ENCODE results near the gene PIP4K2A.

PIP4K2A gene

DNA sequence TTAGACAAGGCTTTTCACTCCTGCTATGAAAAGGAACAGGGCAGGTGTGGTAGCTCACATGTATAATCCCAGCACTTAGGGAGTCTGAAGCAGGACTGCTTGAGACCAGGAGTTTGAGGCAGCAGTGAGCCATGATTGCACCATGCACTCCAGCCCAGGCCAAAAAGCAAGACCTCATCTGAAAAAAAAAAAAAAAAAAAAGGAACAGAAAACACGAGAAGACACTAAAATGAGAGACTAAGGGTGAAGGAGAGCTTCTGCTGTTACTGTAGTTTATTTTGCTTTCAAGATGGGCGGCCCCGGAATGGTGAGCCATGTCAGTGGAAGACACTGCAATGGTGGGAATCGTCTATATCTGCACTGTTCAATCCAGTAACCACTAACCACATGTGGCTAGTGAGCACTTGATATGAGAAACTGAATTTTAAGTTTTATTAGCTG lies 9.9 kb downstream of the PIP4K2A start:
- Histone ChIP-seq H3K27ac (replicated peaks; ENCODE audit: low read length) (no peak overlapping the region), H3K36me3 (replicated peaks in 1 of 2; ENCODE audit: control insufficient read depth in 2 of 2, insufficient read depth in 2 of 2, low read length in 2 of 2) (no peaks in the 10 kb centered on the region), H3K27me3 (ENCODE audit: control insufficient read depth in 3 of 3, insufficient read depth in 3 of 3, low read depth in 1 of 3, low read length in 3 of 3) (no peaks in the 10 kb centered on the region), H4K8ac (ENCODE audit: low read depth, low read length) (no peak overlapping the region), H3K9me3 (replicated peaks in 1 of 2; ENCODE audit: control insufficient read depth in 2 of 2, insufficient read depth in 1 of 2, low read depth in 1 of 2, low read length in 2 of 2) (peaks cover 0 to 6% of the 10 kb centered on the region in 2 donors), H2BK120ac (ENCODE audit: low read depth, low read length) (no peak overlapping the region), H3K4me1 (ENCODE audit: control insufficient read depth in 2 of 2, insufficient read depth in 1 of 2, low read depth in 1 of 2, low read length in 2 of 2) (peaks cover 4 to 6% of the 10 kb centered on the region in 2 donors), H3K4me2 (ENCODE audit: insufficient read depth, low read length, poor library complexity, severe bottlenecking) (no peak overlapping the region), H2AK5ac (ENCODE audit: low read depth, low read length) (no peak overlapping the region), H3K14ac (ENCODE audit: low read length) (no peak overlapping the region), H3K4me3 (ENCODE audit: low read length in 2 of 2) (no peak overlapping the region), H3K9ac (ENCODE audit: low read depth, low read length, poor library complexity) (no peak overlapping the region), H2BK5ac (ENCODE audit: low read length) (no peak overlapping the region), H2BK15ac (ENCODE audit: low read length) (no peak overlapping the region), H3K79me1 (ENCODE audit: low read depth, low read length) (peaks cover 6% of the 10 kb centered on the region), H4K91ac (ENCODE audit: low read depth, low read length, poor library complexity) (no peak overlapping the region), H2AFZ (ENCODE audit: low read length) (no peak overlapping the region), H2BK12ac (ENCODE audit: low read length) (no peak overlapping the region), H3K18ac (ENCODE audit: low read length) (no peak overlapping the region), H3K23ac (ENCODE audit: low read depth, low read length, poor library complexity) (no peak overlapping the region), H3K4ac (ENCODE audit: low read length) (no peak overlapping the region)
- DNase-seq (ENCODE audit: low spot score), result no peak
- no CpG with 5 or more reads among the region's 4 CpGs for WGBS, 2 donors (ENCODE audit: extremely low coverage in 2 of 2, insufficient read length in 2 of 2, insufficient replicate concordance in 1 of 2)

DNA sequence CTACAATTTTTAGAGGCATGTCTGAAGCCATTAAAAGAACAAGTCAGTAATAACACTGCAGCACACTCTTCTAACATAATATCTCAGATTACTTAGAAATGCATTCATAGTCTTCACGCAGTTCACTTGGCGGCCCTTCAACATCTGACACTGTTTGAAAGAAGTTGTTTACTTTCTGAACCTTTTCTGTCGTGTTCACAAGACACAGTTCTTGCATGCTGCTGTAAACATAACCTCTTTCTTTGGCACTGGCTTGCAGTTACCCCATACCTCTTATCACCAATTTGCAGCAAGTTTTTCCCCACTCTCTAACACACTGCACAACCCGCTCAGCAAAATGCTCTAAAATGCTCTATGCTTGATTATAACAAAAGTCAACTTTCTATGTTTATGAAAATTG lies 12.0 kb downstream of the PIP4K2A start:
- Histone ChIP-seq H3K27me3 (ENCODE audit: control insufficient read depth in 3 of 3, insufficient read depth in 3 of 3, low read depth in 1 of 3, low read length in 3 of 3) (no peaks in the 10 kb centered on the region), H4K91ac (ENCODE audit: low read depth, low read length, poor library complexity) (no peak overlapping the region), H3K23ac (ENCODE audit: low read depth, low read length, poor library complexity) (no peak overlapping the region), H2BK12ac (ENCODE audit: low read length) (no peak overlapping the region), H3K4me3 (ENCODE audit: low read length in 2 of 2) (no peak overlapping the region), H2AK5ac (ENCODE audit: low read depth, low read length) (no peak overlapping the region), H2BK120ac (ENCODE audit: low read depth, low read length) (no peak overlapping the region), H3K4me1 (ENCODE audit: control insufficient read depth in 2 of 2, insufficient read depth in 1 of 2, low read depth in 1 of 2, low read length in 2 of 2) (peaks cover 4 to 6% of the 10 kb centered on the region in 2 donors), H3K14ac (ENCODE audit: low read length) (no peak overlapping the region), H2BK5ac (ENCODE audit: low read length) (no peak overlapping the region), H3K9me3 (replicated peaks in 1 of 2; ENCODE audit: control insufficient read depth in 2 of 2, insufficient read depth in 1 of 2, low read depth in 1 of 2, low read length in 2 of 2) (peaks cover 0 to 3% of the 10 kb centered on the region in 2 donors), H3K79me1 (ENCODE audit: low read depth, low read length) (no peaks in the 10 kb centered on the region), H2BK15ac (ENCODE audit: low read length) (no peak overlapping the region), H3K4ac (ENCODE audit: low read length) (no peak overlapping the region), H3K27ac (replicated peaks; ENCODE audit: low read length) (no peak overlapping the region), H4K8ac (ENCODE audit: low read depth, low read length) (no peak overlapping the region), H3K18ac (ENCODE audit: low read length) (no peak overlapping the region), H3K9ac (ENCODE audit: low read depth, low read length, poor library complexity) (no peak overlapping the region), H3K36me3 (replicated peaks in 1 of 2; ENCODE audit: control insufficient read depth in 2 of 2, insufficient read depth in 2 of 2, low read length in 2 of 2) (no peaks in the 10 kb centered on the region), H2AFZ (ENCODE audit: low read length) (no peak overlapping the region), H3K4me2 (ENCODE audit: insufficient read depth, low read length, poor library complexity, severe bottlenecking) (no peak overlapping the region)
- WGBS, 2 donors (ENCODE audit: extremely low coverage in 2 of 2, insufficient read length in 2 of 2, insufficient replicate concordance in 1 of 2), result no CpG with 5 or more reads among the region's 4 CpGs
- no peak for DNase-seq (ENCODE audit: low spot score)

DNA sequence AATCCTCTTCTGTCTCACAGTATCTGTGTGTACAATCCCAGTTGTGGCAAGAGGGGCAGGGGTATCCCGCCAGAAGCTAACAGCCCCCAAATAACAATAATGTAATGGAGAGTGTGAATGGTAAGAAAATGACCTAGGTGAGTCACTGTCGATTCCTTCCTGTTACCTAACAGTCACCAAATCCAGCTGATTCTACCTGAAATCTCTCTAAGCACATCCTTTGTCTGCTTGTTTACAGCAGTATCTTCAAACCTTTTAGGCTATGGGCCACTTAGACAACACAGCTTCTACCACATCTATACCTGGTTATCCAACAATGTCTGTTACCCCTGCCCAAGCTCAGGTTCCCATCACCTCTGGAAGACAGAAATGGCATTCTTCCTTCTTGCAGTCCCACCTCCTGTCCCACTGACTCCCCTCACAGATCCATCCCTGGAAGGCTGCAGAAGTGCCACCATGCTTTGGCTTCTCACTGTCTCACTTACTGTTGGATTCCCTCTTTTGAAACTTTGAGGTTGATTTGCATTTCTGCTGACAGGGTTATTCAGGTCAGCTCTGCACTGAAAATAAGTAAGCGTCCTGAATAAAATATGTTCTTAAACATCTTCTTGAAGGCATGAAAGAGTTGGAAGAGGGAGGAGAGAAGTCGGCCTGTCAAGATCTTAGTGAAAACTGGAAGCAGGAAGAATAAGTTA lies 13.1 kb downstream of the PIP4K2A start:
- no peak overlapping the region for H2BK5ac ChIP-seq (ENCODE audit: low read length)
- H4K8ac ChIP-seq (ENCODE audit: low read depth, low read length), result no peak overlapping the region
- no peak overlapping the region for H4K91ac ChIP-seq (ENCODE audit: low read depth, low read length, poor library complexity)
- H2BK12ac ChIP-seq (ENCODE audit: low read length), result no peak overlapping the region
- H3K18ac ChIP-seq (ENCODE audit: low read length), result no peak overlapping the region
- no peak overlapping the region for H3K27ac ChIP-seq (replicated peaks; ENCODE audit: low read length)
- H3K36me3 ChIP-seq (replicated peaks in 1 of 2; ENCODE audit: control insufficient read depth in 2 of 2, insufficient read depth in 2 of 2, low read length in 2 of 2), result no peaks in the 10 kb centered on the region
- no peak overlapping the region for H3K4ac ChIP-seq (ENCODE audit: low read length)
- DNase-seq (ENCODE audit: low spot score), result no peak
- H3K23ac ChIP-seq (ENCODE audit: low read depth, low read length, poor library complexity), result no peak overlapping the region
- H3K27me3 ChIP-seq (ENCODE audit: control insufficient read depth in 3 of 3, insufficient read depth in 3 of 3, low read depth in 1 of 3, low read length in 3 of 3), result no peaks in the 10 kb centered on the region
- H3K4me2 ChIP-seq (ENCODE audit: insufficient read depth, low read length, poor library complexity, severe bottlenecking), result no peak overlapping the region
- no peak overlapping the region for H2BK15ac ChIP-seq (ENCODE audit: low read length)
- no peak overlapping the region for H3K4me3 ChIP-seq (ENCODE audit: low read length in 2 of 2)
- H3K79me1 ChIP-seq (ENCODE audit: low read depth, low read length), result no peaks in the 10 kb centered on the region
- WGBS, 2 donors (ENCODE audit: extremely low coverage in 2 of 2, insufficient read length in 2 of 2, insufficient replicate concordance in 1 of 2), result no CpG with 5 or more reads among the region's 4 CpGs
- peaks cover 0 to 3% of the 10 kb centered on the region in 2 donors for H3K9me3 ChIP-seq (replicated peaks in 1 of 2; ENCODE audit: control insufficient read depth in 2 of 2, insufficient read depth in 1 of 2, low read depth in 1 of 2, low read length in 2 of 2)
- H2AFZ ChIP-seq (ENCODE audit: low read length), result no peak overlapping the region
- peaks cover 4 to 6% of the 10 kb centered on the region in 2 donors for H3K4me1 ChIP-seq (ENCODE audit: control insufficient read depth in 2 of 2, insufficient read depth in 1 of 2, low read depth in 1 of 2, low read length in 2 of 2)
- H2BK120ac ChIP-seq (ENCODE audit: low read depth, low read length), result no peak overlapping the region
- H3K9ac ChIP-seq (ENCODE audit: low read depth, low read length, poor library complexity), result no peak overlapping the region
- H2AK5ac ChIP-seq (ENCODE audit: low read depth, low read length), result no peak overlapping the region
- no peak overlapping the region for H3K14ac ChIP-seq (ENCODE audit: low read length)

DNA sequence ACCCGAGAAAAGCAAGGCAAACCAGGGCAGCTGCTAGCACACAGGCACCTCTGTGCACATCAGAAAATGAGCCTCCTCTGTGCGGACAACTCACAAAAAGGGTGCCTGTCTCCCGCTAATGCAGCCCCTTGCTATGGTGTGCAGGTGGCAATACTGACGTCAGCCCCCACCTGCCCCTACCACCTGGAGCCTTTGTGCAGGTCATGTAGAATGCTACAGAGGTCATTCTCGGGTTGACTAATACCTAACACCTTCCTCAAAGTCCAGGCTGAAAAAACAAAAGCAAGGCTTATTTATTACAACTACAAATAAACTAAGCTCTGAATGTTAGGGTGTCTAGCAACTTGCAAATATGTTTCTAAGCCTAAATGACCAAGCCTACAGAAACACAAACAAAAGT lies 13.9 kb downstream of the PIP4K2A start:
- Histone ChIP-seq H4K8ac (ENCODE audit: low read depth, low read length) (no peak overlapping the region), H4K91ac (ENCODE audit: low read depth, low read length, poor library complexity) (no peak overlapping the region), H3K9ac (ENCODE audit: low read depth, low read length, poor library complexity) (no peak overlapping the region), H3K9me3 (replicated peaks in 1 of 2; ENCODE audit: control insufficient read depth in 2 of 2, insufficient read depth in 1 of 2, low read depth in 1 of 2, low read length in 2 of 2) (peaks cover 0 to 5% of the 10 kb centered on the region in 2 donors), H3K4me1 (ENCODE audit: control insufficient read depth in 2 of 2, insufficient read depth in 1 of 2, low read depth in 1 of 2, low read length in 2 of 2) (peaks cover 4% of the 10 kb centered on the region in 2 donors), H3K18ac (ENCODE audit: low read length) (no peak overlapping the region), H3K23ac (ENCODE audit: low read depth, low read length, poor library complexity) (no peak overlapping the region), H3K27me3 (ENCODE audit: control insufficient read depth in 3 of 3, insufficient read depth in 3 of 3, low read depth in 1 of 3, low read length in 3 of 3) (no peaks in the 10 kb centered on the region), H2BK5ac (ENCODE audit: low read length) (no peak overlapping the region), H2BK15ac (ENCODE audit: low read length) (no peak overlapping the region), H3K4me3 (ENCODE audit: low read length in 2 of 2) (no peak overlapping the region), H2BK12ac (ENCODE audit: low read length) (no peak overlapping the region), H2AK5ac (ENCODE audit: low read depth, low read length) (no peak overlapping the region), H3K4me2 (ENCODE audit: insufficient read depth, low read length, poor library complexity, severe bottlenecking) (no peak overlapping the region), H3K4ac (ENCODE audit: low read length) (no peak overlapping the region), H3K14ac (ENCODE audit: low read length) (no peak overlapping the region), H2BK120ac (ENCODE audit: low read depth, low read length) (no peak overlapping the region), H3K79me1 (ENCODE audit: low read depth, low read length) (peaks cover under 1% of the 10 kb centered on the region), H3K36me3 (replicated peaks in 1 of 2; ENCODE audit: control insufficient read depth in 2 of 2, insufficient read depth in 2 of 2, low read length in 2 of 2) (no peaks in the 10 kb centered on the region), H2AFZ (ENCODE audit: low read length) (no peak overlapping the region), H3K27ac (replicated peaks; ENCODE audit: low read length) (no peak overlapping the region)
- WGBS, 2 donors (ENCODE audit: extremely low coverage in 2 of 2, insufficient read length in 2 of 2, insufficient replicate concordance in 1 of 2), result no CpG with 5 or more reads among the region's 5 CpGs
- no peak for DNase-seq (ENCODE audit: low spot score)
